SU-DHL-6 (cell line): ENCODE data around the gene HJURP.

Experiments used
- EZH2phosphoT487 ChIP-seq: fragments of 200-600 bp; sonication (generic), shearing (Covaris generic); conservative IDR thresholded peaks from 2 replicates; pipeline ENCODE4 v1.6.1; 2018; ENCODE audit warnings: mild to moderate bottlenecking, antibody characterized with exemption, low read length, moderate library complexity, mixed read lengths
- TF ChIP-seq, protein P1 (sequence below): fragments of 200-600 bp; sonication (generic); IDR thresholded peaks from one replicate; pipeline ENCODE4 v1.5.1; 2017; ENCODE audit warnings: antibody characterized with exemption, mild to moderate bottlenecking, low read length, moderate library complexity; ENCODE audit not compliant: insufficient read depth, poor library complexity, severe bottlenecking

DNA sequence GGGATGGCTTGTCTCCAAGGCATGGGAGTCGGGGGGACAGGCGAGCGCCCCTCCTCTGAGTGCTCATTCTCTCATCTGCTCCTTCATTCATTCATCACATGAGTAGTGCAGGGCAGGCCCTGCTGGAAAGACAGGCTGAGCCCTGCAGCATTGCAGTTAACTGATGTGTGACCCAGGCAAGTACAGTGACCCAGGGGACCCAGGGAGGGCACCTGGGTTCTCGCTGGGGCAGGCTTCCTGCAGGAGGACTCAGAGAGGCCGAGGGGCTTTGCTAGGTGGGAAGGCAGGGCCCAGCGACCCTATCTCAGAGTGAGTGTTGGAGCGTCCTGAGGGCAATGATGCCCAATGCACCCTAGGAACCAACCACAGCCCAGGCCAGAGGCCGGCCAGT, 30.6 kb downstream of the HJURP start:
- TF ChIP-seq, protein P1, sequence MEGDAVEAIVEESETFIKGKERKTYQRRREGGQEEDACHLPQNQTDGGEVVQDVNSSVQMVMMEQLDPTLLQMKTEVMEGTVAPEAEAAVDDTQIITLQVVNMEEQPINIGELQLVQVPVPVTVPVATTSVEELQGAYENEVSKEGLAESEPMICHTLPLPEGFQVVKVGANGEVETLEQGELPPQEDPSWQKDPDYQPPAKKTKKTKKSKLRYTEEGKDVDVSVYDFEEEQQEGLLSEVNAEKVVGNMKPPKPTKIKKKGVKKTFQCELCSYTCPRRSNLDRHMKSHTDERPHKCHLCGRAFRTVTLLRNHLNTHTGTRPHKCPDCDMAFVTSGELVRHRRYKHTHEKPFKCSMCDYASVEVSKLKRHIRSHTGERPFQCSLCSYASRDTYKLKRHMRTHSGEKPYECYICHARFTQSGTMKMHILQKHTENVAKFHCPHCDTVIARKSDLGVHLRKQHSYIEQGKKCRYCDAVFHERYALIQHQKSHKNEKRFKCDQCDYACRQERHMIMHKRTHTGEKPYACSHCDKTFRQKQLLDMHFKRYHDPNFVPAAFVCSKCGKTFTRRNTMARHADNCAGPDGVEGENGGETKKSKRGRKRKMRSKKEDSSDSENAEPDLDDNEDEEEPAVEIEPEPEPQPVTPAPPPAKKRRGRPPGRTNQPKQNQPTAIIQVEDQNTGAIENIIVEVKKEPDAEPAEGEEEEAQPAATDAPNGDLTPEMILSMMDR, result no peak
- TF ChIP-seq EZH2phosphoT487, result no peak
